GM18951 (cell line): ENCODE measurements around the gene COL24A1.
"Not testable (repeated sequence)": the region's sequence is repeated elsewhere in the genome, so short reads cannot be mapped to it uniquely, and the experiment has no call there.

Experiments used
- POLR2A ChIP-seq: IDR thresholded peaks from 4 replicates; pipeline ENCODE4 v1.6.1; 2011; ENCODE audit warnings: mild to moderate bottlenecking; ENCODE audit not compliant: insufficient read length, insufficient read depth; ENCODE audit errors: extremely low read depth
- in situ Hi-C: fragments of 300-500 bp; cut with MboI; formaldehyde crosslinking; loops from one replicate; pipeline ENCODE4 v1.12.0; 2022; ENCODE audit warnings: low sequenced_read_pairs, mixed read lengths, inconsistent platforms; ENCODE audit not compliant: unreplicated experiment

The COL24A1 gene

DNA sequence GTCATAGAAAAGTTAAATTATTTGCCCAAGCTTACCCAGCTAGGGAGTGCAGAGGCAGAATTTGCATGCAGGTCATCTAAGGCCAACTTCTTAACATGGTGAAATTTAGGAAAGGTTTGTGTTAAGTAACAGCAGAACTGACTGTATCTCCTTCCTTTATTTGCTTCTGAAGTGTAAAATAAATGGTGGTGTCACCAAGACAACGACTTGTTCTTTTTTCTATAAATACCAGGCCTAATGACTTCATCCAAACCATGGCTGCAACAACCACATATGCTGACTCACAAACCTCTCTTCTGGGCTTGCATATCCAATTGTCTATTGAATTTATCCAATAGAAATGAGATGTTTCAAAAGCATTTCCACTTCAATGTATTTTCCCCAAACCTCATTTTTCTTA, 19.1 kb downstream of the COL24A1 start:
- TF ChIP-seq POLR2A, result no peak
- in situ Hi-C loops, result no loop called here

DNA sequence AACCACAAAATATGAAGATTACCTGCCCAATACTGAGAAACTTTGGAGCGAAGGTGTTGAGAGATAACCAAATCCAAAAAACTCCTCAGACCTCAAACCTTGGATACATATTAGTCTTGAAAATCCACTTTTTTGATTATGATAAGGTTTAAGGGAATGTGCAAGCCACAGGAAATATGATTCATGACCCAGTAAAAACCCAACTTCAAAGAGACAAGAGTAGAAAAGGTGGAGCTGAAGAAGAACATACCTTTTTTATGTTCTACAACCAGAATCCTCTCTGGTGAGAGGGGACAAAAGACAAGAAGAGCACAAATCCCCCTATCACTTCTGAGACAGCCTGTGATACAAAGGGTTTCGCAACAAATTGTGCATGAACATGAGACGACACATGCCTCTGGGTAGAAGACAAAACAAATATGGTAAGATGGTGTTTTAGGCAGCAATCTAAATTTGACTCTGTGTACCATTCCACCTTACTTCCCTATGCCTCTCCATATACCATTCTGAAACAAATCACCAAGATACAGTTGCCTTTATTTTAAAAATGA, 37.3 kb downstream of the COL24A1 start:
- TF ChIP-seq POLR2A, result no peak
- in situ Hi-C loops, result no loop called here

DNA sequence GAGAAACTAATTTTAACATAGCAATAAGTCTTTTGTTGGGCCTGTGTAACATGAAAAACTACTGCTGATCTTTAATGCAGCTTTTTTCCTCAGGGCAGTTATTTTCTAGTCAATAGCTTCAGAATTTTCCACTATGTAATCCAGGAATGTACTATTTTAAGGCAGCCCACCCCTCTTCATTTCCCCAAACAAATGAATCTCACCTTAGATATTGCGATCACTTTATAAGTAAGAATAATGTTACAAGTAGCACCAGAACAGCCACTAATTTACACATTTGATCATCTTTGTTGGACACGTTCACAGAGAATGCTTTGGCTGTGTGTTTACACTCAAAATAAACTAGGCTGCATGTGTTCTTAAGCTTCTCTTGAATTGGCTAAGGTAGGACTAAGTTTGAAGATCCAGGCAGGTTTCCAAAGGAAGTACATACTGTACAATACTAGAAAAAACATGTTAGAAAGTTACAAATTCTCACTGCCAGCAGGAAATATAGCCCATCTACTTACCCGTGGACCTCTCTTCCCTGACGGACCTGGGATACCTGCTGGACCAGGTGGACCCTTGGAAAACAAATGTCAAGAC, 41.7 kb downstream of the COL24A1 start:
- TF ChIP-seq POLR2A, result no peak
- in situ Hi-C loops, result no loop called here

DNA sequence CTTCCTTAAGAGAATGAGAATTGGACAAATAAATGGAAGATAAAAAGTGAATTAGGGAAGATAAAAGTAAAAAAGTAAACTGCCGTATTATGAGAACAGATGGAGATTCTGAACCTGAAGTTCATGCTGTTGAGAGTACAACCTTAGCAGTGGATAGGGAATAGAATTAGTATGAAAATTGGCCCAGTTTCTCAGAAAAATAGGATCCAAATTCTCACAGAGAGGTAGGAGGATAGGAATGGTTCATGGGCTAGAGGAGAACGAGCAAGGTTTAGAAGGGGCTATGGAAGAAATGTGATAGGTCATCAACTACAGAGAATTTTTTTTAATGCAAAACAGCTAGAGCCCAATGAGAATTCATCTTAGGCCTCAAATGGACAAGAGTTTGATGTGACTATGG, 42.3 kb downstream of the COL24A1 start:
- in situ Hi-C loops, result no loop called here
- no peak for TF ChIP-seq POLR2A

DNA sequence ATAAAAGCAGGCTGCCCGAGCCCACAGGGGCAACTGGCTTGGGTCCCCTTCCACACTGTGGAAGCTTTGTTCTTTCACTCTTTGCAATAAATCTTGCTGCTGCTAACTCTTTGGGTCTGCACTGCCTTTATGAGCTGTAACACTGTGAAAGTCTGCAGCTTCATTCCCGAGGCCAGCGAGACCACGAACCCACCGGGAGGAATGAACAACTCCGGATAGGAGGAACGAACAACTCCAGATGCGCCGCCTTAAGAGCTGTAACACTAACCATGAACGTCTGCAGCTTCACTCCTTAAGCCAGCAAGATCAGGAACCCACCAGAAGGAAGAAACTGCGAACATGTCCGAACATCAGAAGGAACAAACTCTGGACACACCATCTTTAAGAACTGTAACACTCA, 45.0 kb downstream of the COL24A1 start:
- in situ Hi-C loops, result not testable (repeated sequence)

DNA sequence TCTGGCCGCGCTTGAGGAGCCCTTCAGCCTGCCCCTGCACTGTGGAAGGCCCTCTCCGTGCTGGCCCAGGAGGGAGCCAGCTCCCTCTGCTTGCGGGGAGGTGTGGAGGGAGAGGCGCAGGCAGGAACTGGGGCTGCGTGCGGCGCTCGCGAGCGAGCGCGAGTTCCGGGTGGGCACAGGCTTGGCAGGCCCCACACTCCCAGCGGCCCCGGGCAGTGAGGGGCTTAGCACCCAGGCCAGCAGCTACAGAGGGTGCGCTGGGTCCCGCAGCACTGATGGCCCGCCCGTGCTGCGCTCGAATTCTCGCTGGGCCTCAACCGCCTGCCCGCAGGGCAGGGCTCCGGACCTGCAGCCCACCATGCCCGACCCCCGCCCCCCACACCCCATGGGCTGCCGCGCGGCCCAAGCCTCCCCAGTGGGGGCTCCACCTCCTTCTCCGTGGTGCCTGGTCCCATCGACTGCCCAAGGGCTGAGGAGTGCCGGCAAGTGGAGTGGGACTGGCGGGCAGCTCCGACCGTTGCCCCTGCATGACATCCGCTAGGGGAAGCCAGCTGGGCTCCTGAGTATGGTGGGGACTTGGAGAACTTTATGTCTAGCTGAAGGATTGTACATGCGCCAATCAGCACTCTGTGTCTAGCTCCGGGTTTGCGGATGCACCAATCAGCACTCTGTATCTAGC, 46.0 kb downstream of the COL24A1 start:
- in situ Hi-C loops, result no loop called here
- TF ChIP-seq POLR2A, result no peak

DNA sequence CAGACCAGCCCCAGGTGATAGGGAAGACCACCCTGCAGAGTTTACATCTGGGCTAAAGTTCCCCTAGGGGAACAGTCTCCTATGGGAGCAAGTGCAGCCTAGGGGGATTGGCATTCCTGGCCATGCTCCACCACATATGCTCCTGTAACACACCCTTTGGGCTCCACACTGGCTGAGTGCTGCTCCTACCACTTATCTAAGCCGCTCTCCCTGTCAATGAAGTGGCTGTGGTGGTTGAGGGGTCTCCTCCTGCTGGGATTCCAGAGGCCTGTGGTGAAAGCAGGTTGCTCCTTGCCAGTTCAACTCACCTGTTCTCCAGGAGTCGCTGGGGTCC, 51.1 kb downstream of the COL24A1 start:
- in situ Hi-C loops, result no loop called here
- TF ChIP-seq POLR2A, result no peak

DNA sequence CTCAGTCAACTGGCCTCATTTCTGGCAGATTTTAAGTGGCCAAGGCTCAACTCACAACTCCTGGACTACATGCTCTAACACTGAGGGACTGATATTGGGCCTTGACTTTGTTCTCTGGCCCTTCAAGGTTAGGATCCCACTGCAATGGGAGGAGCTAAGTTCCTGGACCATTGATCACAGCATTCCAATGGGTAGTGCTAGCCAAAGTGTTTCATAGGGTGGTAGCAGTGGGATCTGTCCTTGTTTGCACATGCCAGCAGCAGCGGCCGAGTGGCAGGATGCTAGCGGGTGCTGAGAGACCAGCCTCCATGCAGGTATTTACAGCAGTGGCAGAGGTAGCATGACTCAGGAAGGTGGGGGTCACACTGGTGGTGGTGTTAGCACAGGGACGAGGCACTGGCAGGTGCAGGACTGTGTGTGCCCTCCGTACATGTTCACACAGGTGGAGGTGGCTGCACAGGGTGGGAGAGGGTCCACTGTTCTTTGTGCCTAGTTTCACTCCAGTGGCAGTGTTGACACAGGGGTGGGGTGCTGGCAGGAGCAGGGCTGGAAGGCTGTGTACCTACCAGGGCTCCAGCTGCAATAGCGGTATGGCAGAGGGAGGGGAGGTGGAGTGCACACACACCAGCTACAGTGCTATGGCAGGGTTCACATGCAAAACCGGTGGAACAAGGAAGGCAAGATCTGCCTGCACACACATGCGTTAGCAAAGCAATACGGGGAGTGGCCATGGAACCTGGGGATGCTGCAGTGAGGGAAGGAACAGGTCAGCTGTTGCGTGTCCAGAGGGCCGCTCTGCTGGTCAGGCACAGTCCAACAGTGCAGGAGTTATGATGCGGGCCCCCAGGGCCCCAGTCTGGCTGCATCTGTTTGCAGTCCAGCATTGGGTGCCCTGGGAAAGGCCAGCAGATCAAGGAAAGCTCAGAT, 51.7 kb downstream of the COL24A1 start:
- no peak for TF ChIP-seq POLR2A
- in situ Hi-C loops, result no loop called here

DNA sequence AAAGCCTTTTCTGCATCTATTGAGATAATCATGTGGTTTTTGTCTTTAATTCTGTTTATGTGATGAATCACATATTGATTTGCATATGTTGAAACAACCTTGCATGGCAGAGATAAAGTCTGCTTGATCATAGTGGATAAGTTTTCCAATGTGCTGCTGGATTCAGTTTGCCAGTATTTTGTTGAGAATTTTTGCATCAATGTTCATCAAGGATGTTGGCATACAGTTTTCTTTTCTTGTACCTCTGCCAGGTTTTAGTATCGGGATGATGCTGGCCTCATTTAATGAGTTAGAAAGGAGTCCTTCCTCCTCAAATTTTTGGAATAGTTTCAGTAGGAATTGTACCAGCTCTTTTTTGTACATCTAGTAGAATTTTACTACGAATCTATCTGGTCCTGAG, 55.0 kb downstream of the COL24A1 start:
- in situ Hi-C loops, result no loop called here
- TF ChIP-seq POLR2A, result no peak

DNA sequence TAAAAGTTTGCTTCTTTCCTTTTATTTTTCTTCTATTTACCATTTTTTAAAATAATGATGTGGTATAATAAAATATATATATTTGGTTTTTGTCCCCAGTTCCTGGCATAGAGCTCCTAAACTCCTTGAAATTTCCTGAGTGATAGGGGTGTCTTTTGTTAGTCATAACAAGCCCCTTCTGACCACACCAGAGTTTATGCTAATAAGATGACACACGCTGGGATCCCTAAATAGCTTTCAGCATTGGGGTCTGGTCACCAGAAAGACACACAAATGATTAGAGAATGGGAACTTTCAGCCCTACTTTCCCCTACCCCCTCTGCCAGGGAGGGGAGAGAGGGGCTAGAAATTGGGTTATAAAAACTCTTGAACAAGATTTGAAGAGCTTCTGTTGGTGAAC, 56.2 kb downstream of the COL24A1 start:
- TF ChIP-seq POLR2A, result no peak
- in situ Hi-C loops, result no loop called here

DNA sequence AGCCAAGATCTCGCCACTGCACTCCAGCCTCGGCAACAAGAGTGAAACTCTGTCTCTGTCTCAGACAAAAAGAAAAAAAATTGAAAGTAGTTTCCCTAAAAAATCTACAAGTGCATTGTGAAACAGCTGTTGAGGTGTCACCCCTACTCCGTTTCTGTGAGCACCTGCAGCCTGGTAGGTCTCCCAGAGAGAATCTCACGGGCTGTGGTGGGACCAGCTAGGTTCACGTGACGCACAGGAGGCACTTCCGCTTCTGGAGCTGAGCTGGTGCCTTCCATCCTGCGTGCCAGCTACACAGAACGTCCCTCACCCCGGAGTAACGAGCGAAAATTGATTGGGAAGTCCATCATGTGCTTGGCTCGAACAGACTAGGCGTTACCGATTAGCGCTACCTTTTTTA, 66.8 kb downstream of the COL24A1 start:
- no peak for TF ChIP-seq POLR2A
- in situ Hi-C loops, result no loop called here

DNA sequence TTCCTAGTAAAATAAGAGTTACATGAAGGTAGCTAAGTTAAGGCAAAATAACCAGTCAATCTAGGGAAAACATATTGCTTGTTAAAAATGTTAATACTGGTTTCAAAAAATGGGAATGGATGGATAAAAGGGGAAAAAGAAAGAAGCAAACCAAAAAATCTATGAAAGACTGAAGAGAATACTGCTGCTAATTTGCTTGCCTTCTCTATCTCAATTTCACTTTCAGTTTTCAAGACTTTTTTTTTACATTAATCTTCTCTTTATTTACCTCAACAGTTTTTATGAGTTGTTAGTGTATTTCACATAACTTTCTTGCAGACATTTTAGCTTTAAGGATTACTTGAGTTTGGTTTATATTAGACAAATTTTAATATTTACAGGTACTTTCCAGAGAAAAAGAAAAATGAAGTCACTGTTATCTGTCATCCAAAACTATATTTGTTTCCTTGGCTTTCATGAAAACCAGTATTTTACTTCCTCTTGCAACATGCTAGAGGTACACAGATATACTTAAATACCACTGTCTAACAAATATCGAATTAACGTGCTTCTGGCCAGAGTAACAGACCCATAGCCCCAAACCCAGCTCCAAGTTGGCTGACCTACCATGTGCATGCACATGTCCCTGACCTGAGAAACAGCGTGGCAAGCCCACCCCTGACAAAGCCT, 70.7 kb downstream of the COL24A1 start:
- in situ Hi-C loops, result no loop called here
- no peak for TF ChIP-seq POLR2A

DNA sequence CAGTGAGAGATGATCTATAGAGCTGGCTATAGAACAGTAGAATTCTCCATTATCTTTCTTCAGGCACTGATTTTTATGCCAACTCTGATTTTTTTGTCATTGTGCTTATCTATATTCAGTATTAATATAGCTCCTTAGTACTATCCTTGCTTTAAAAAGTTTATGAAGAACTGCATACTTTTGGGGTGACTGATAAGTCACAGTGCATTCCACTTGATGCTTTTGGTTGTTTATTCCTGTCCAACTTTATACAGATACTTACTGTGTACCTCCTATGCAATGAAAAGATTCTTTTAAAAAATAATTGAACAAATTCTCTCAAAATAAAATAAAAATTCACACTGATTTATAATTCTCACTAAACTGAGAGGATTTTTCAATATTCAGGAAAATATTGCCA, 71.6 kb downstream of the COL24A1 start:
- no peak for TF ChIP-seq POLR2A
- in situ Hi-C loops, result no loop called here

DNA sequence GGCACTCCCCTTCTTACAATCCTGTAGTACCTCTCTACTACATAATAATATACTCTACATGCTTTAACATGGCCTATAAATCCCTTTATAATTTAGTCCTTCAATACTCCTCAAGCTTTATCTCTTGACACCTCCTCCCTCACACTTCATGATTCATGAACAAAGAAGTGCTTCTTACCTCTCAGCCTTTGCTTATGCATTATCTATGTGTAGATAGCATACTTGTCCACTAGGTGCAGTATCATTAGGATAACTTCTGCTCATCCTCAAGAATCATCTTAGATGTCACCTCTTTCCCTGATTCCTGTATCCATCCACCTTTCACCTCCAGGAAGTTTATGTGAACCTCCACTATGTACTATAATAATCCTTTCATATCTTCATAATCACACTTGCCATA, 74.4 kb downstream of the COL24A1 start:
- TF ChIP-seq POLR2A, result no peak
- in situ Hi-C loops, result no loop called here

DNA sequence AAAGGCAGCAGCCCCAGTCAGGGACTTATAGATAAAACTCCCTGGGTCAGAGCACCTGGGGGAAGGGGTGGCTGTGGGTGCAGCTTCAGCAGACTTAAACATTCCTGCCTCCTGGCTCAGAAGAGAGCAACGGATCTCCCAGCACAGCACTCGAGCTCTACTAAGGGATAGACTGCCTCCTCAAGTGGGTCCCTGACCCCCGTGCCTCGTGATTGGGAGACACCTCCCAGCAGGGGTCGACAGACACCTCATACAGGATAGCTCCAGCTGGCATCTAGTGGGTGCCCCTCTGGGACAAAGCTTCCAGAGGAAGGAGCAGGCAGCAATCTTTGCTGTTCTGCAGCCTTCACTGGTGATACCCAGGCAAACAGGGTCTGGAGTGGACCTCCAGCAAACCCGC, 84.1 kb downstream of the COL24A1 start:
- in situ Hi-C loops, result not testable (repeated sequence)

DNA sequence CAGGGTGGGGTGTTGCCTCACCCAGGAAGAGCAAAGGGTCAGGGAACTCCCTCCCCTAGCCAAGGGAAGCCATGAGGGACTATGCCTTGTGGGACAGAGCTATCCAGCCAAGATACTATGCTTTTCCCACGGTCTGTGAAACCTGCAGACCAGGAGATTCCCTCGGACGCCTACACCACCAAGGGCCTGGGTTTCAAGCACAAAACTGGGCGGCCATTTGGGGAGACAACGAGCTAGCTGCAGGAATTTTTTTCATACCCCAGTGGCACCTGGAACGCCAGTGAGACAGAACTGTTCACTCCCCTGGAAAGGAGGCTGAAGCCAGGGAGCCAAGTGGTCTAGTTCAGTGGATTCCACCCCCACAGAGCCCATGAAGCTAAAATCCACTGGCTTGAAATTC, 84.7 kb downstream of the COL24A1 start:
- in situ Hi-C loops, result not testable (repeated sequence)
